ENCODE results near the gene SMARCE1.
"Not testable (repeated sequence)": the region's sequence is repeated elsewhere in the genome, so short reads cannot be mapped to it uniquely, and the experiment has no call there.

Gene SMARCE1

DNA sequence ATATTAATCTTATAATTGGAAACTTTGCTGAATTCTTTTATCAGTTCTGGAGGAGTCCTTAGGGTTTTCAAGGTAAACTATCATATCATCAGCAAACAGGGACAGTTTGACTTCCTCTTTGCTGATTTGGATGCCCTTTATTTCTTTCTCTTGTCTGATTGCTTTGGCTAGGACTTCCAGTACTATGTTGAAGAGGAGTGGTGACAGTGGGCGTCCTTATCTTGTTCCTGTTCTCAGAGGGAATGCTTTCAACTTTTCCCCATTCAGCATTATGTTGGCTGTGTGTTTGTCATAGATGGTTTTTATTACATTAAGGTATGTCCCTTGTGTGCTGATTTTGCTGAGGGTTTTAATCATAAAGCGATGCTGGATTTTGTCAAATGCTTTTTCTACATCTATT, 62.7 kb downstream of the SMARCE1 start:
- H3K27ac ChIP-seq (ENCODE audit: low read depth, low read length); H3K4me1 ChIP-seq (ENCODE audit: control insufficient read depth, insufficient read depth, low read length); H3K9ac ChIP-seq (ENCODE audit: low read length); H3K36me3 ChIP-seq (ENCODE audit: control insufficient read depth, insufficient read depth, low read length); H3K4me3 ChIP-seq (ENCODE audit: low read length); H3K27me3 ChIP-seq (ENCODE audit: control insufficient read depth, insufficient read depth, low read length): not testable (repeated sequence)

- no peak overlapping the region for H3K9ac ChIP-seq (ENCODE audit: low read length)
- no peaks in the 10 kb centered on the region for H3K4me1 ChIP-seq (ENCODE audit: control insufficient read depth, insufficient read depth, low read length)
- H3K36me3 ChIP-seq (ENCODE audit: control insufficient read depth, insufficient read depth, low read length): no peaks in the 10 kb centered on the region
- H3K27ac ChIP-seq (ENCODE audit: low read depth, low read length): no peak overlapping the region
- no peak overlapping the region for H3K4me3 ChIP-seq (ENCODE audit: low read length)
- no peaks in the 10 kb centered on the region for H3K27me3 ChIP-seq (ENCODE audit: control insufficient read depth, insufficient read depth, low read length)
These were observed 65.2 kb downstream of the SMARCE1 start for GRCh38 chr17:40582328-40582901.

- H3K4me3 ChIP-seq (ENCODE audit: low read length): no peak overlapping the region
- H3K9ac ChIP-seq (ENCODE audit: low read length): no peak overlapping the region
- H3K27ac ChIP-seq (ENCODE audit: low read depth, low read length): no peak overlapping the region
- no peaks in the 10 kb centered on the region for H3K27me3 ChIP-seq (ENCODE audit: control insufficient read depth, insufficient read depth, low read length)
- no peaks in the 10 kb centered on the region for H3K4me1 ChIP-seq (ENCODE audit: control insufficient read depth, insufficient read depth, low read length)
- H3K36me3 ChIP-seq (ENCODE audit: control insufficient read depth, insufficient read depth, low read length): no peaks in the 10 kb centered on the region
These were observed 67.5 kb downstream of the SMARCE1 start for GRCh38 chr17:40580140-40580539.

DNA sequence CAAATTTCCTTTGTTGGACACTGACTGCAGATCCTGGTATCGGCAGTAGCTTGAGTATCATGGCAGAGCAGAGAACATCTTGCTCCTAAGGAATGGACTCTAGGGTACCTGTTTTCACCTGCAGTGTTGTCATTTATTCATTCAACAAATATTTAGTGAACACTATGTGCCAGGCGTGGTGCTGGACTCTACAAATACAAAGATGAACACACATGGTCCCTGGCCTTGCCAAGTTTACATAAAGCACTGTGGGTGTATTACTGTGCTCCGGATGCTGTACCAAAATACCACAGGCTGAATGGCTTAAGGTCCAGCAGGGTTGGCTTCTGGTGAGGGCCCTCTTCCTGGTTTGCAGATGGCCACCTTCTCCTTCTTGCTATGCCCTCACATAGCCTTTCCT, 68.1 kb downstream of the SMARCE1 start:
- H3K4me3 ChIP-seq (ENCODE audit: low read length): no peak overlapping the region
- H3K36me3 ChIP-seq (ENCODE audit: control insufficient read depth, insufficient read depth, low read length): no peaks in the 10 kb centered on the region
- H3K27me3 ChIP-seq (ENCODE audit: control insufficient read depth, insufficient read depth, low read length): no peaks in the 10 kb centered on the region
- H3K27ac ChIP-seq (ENCODE audit: low read depth, low read length): no peak overlapping the region
- no peaks in the 10 kb centered on the region for H3K4me1 ChIP-seq (ENCODE audit: control insufficient read depth, insufficient read depth, low read length)
- H3K9ac ChIP-seq (ENCODE audit: low read length): no peak overlapping the region

DNA sequence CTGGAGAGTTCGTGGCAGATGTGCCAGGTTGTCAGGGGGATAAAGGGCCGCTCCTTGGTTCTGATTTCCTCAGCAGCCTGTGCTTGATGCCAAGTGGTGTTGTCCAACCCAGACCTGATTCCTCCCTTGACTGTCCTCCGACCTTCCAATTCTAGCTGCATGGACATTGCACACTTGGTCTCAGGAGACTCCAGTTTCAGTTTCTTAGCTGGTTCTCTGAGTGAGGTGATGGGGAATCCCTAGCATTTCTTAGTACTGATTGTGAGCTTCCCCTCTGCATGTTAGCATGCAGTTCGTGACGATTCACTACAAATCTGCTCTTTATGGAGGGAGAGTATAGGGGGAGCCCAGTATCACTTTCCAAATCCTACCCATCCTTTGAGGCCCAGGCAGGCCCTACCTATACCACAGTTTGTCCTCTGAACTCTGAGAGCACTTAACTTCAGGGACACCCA, 70.0 kb downstream of the SMARCE1 start:
- no peak overlapping the region for H3K4me3 ChIP-seq (ENCODE audit: low read length)
- no peak overlapping the region for H3K9ac ChIP-seq (ENCODE audit: low read length)
- no peaks in the 10 kb centered on the region for H3K27me3 ChIP-seq (ENCODE audit: control insufficient read depth, insufficient read depth, low read length)
- H3K27ac ChIP-seq (ENCODE audit: low read depth, low read length): no peak overlapping the region
- no peaks in the 10 kb centered on the region for H3K36me3 ChIP-seq (ENCODE audit: control insufficient read depth, insufficient read depth, low read length)
- no peaks in the 10 kb centered on the region for H3K4me1 ChIP-seq (ENCODE audit: control insufficient read depth, insufficient read depth, low read length)

- Histone ChIP-seq H3K27ac (ENCODE audit: low read depth, low read length) (no peak overlapping the region), H3K4me3 (ENCODE audit: low read length) (no peak overlapping the region), H3K27me3 (ENCODE audit: control insufficient read depth, insufficient read depth, low read length) (no peaks in the 10 kb centered on the region), H3K36me3 (ENCODE audit: control insufficient read depth, insufficient read depth, low read length) (no peaks in the 10 kb centered on the region), H3K9ac (ENCODE audit: low read length) (no peak overlapping the region), H3K4me1 (ENCODE audit: control insufficient read depth, insufficient read depth, low read length) (no peaks in the 10 kb centered on the region)
These were observed 71.4 kb downstream of the SMARCE1 start for GRCh38 chr17:40576113-40576740.
